Anterior cingulate cortex (tissue), 58 donors: ENCODE data around the gene ACIN1.

ENCODE experiments used
- DNase-seq, 58 donors: peaks; one replicate each; lab custom pipeline; 2025; lab: John Stamatoyannopoulos, UW

Gene ACIN1

GRCh38 chr14:23066855-23067744 is 27.8 kb downstream of the ACIN1 start:
- no peak for DNase-seq

DNA sequence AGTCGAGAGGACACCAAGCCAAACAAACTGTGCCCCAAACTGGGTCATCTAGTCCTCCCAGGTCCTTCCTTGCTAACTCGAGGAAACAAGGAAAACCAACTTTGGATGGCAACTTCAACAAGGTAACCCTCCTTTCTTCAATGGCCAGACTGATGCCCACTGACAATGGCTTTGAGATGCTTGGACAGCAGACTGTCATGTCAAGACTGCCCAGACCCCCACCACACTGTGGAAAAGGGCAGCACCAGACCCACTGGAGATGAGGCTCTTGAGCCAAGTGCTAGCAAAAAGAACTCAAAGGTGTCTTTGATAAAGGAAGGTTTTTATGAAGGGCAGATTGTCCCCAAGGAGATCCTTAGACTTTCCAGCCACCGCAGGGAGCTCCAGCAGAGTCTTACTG is 28.6 kb downstream of the ACIN1 start:
- no peak for DNase-seq

GRCh38 chr14:23063601-23064000 is 31.3 kb downstream of the ACIN1 start:
- no peak for DNase-seq

DNA sequence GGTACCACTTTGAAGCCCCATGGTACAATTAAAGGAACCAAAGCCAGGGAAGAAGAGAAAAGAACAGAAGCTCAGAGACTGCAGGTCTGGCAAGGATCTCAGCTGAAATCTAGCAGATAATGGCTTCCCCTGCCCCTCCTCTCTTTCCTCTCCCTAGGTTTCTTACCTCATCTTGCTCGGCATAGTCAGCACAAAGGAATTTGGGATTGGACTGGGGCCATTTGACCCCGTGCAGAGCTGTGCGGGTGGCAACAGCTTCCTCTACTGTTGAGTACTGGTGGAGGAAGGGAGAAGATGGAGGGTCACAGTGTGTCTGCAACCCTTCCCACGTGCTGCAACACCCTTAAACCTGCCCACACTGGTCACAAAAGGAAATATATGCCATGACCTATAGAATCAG is 32.9 kb downstream of the ACIN1 start:
- DNase-seq = no peak

- DNase-seq = no peak
These were observed 34.2 kb downstream of the ACIN1 start for GRCh38 chr14:23060536-23061260.

DNA sequence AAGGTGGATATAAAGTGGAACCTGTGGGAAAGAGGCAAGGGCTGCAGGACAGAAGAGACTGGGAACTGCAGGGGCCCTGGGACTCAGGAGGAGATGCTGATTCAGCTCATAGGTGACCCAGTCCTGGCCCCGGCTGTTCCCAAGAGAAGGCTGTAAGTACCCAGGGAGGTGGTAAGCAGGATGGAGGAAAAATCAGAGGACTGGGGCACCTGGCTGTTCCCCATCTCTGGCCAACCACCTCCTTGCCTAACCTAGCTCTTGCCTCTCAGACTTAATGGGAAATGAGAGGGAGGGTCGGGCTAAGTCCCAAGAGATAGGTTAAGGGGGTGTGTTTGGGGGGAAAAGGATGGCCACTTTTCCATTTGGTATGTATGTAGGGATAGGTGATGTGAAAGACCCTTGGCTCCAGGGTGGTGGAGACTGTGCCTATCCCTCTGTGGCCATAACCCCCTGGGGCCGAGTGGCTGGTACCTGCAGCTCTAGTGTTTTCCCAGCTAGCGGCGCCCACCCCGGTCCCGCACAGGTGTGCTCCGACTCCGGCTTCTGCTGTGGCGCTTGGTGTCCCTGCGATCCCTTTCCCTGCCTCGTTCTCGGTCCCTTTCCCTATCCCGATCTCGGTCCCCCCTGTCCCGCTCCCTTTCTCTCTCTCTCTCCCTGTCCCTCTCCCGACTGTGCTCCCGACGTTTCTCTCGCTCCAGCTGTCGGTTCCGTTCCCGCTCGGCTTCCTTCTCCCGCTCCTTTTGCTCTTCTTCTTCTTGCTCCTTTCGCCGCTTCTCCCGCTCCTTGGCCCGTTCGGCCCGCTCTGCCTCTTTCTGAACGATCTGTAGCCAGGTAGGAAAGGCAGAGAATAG is 36.1 kb downstream of the ACIN1 start:
- no peak for DNase-seq

- DNase-seq = no peak
These were observed 36.9 kb downstream of the ACIN1 start for GRCh38 chr14:23057757-23058653.

DNA sequence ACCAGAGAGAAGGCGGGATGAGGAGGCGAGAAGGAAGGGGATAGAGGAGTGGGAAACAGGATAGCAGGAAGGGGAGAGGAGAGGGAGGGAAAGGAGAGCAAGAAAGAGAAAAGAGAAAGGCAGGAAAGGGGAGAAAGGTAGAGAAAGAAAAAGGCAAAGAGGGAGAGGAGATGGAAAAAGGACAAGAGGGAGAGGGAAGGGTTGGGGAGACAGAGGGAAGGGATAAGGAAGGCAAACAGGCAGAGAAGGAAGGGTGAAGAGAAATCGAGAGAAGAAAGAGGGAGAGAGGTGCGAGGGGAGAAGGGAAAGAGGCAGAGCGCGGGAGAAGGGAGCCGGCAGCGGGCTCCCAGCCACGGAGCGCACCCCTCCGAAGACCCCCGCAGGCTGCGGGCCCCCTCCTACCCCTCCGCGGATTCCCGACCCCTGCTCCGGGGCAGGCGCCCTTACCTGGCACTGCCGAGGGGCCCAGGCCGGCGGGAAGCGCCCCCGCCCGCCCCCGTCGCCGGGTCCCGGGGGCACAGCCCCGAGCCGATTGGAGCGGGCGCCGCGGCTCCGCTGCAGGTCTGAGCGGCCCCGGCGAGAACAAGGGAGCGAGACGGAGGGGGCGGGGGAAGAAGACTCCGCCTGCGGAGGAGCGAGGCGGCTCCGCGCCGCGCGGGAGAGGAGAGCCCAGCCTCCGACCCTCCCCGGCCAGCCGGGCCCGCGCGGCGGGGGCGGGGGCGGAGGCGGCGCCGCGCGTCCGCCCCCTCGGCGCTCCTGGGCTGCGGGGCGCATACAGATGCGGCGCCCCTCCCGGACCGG is 37.8 kb downstream of the ACIN1 start, which contains the start of gene CDH24:
CDH24 (minus strand) TSS at position 565 of the 801 bp plus-strand sequence. CDS start 1,787 bp downstream, outside the sequence.
- no peak for DNase-seq

DNA sequence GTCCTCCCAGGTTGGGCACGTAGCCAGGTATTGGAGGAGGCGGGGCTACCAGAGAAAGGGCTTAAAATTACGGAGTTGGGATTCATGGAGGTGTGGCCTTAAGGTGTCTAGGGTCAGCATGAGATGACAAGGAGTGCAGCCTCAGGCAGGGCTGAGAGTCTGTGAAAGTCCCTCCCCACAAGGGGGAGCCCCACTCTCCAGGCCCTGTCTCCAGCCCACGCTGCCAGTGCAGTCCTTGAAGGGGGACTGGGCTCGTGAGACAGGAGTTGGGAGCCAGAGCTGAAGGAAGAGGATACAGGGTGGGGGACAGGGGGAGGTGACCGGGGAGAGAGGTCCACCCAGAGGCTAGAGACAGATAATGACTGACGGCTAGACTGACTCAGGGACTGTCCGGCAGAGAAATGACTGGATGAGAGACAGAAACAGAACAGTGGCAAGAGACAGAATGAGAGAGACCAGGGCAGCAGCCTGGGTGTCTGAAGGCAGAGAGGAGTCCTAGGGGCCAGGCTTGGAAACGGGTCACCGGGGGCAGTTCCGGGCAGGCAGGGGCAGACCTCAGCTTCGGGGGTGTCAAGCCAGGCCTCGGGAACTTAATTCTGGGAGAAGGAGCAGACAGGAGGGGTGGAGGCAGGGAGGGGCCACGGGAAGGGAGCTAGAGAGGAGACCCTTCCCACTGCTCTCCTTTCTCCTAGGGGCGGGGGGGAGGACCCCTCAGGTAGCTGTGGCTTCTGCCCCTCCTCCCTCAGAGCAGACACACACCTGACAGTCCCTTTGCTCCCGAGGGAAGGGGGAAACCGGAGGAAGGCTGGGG is 38.6 kb downstream of the ACIN1 start:
- no peak for DNase-seq

- no peak for DNase-seq
These were observed 39.3 kb downstream of the ACIN1 start for GRCh38 chr14:23055621-23056144.

DNA sequence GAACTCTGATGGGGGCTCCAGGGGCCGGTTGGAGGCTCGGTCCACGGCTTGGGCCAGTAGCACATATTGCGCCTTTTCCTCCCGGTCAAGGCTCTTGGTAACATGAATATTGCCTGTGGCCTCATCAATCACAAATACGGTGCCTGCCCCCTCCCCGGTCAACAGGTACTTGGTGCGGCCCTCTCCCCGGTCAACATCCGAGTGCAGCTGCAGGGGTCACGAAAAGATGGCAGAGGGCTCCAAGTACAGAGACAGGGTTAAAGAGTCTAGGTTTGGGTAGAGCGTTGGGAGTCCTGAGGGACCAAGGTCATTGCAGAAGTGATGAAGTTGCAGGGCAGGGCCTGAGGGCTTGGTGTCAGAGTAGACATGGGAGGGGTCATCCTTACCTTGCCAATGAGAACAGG is 39.8 kb downstream of the ACIN1 start:
- no peak for DNase-seq

- no peak for DNase-seq
These were observed 40.7 kb downstream of the ACIN1 start for GRCh38 chr14:23054000-23054811.

GRCh38 chr14:23053426-23053825 is 41.5 kb downstream of the ACIN1 start:
- DNase-seq = no peak

DNA sequence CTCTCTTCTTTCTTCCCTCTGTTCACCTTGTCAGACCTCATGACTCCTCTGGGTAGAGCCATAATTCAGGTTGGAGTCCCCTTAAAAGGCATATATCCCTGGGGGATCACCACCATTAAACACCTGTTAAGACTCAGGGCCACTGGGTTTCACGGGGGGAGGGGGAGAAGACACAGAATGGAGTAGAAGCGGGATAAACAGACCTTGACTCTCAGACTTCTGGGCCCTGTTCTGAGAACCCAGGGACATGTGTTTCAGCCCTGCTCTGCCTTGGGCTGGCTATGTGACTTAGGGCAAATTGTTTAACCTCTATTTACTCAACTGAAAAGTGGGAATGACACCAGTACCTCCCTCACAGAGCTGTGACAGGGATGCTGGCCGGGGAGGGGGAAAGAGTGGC is 42.3 kb downstream of the ACIN1 start:
- no peak for DNase-seq

- DNase-seq = no peak
These were observed 42.7 kb downstream of the ACIN1 start for GRCh38 chr14:23052182-23052623.

GRCh38 chr14:23051141-23052057 is 43.5 kb downstream of the ACIN1 start:
- no peak for DNase-seq
